ENCODE results near the gene CFL1. TPM values are rescaled to one million over a fixed set of nuclear protein-coding genes. Genes with fewer than 3 reads are reported as not detected.

Gene CFL1
- total and polyA plus RNA-seq, 2 experiments from 2014 or later, result 974 to 2,660 TPM

- no peaks in the 10 kb centered on the region for H3K36me3 ChIP-seq
- no peak overlapping the region for H3K27ac ChIP-seq
- H3K4me1 ChIP-seq (ENCODE audit: low read depth), result peaks cover 3% of the 10 kb centered on the region
- no peaks in the 10 kb centered on the region for H3K9me3 ChIP-seq (ENCODE audit: low read depth)
- no peak for DNase-seq (ENCODE audit: low read depth in 1 of 2, low spot score in 1 of 2)
- no peak overlapping the region for H3K4me3 ChIP-seq
- TF ChIP-seq, protein P1, sequence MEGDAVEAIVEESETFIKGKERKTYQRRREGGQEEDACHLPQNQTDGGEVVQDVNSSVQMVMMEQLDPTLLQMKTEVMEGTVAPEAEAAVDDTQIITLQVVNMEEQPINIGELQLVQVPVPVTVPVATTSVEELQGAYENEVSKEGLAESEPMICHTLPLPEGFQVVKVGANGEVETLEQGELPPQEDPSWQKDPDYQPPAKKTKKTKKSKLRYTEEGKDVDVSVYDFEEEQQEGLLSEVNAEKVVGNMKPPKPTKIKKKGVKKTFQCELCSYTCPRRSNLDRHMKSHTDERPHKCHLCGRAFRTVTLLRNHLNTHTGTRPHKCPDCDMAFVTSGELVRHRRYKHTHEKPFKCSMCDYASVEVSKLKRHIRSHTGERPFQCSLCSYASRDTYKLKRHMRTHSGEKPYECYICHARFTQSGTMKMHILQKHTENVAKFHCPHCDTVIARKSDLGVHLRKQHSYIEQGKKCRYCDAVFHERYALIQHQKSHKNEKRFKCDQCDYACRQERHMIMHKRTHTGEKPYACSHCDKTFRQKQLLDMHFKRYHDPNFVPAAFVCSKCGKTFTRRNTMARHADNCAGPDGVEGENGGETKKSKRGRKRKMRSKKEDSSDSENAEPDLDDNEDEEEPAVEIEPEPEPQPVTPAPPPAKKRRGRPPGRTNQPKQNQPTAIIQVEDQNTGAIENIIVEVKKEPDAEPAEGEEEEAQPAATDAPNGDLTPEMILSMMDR (IDR thresholded peaks at IDR 0.05; ENCODE audit: low read depth, low read length), result no peak
- no peaks in the 10 kb centered on the region for H3K27me3 ChIP-seq
These were observed 51.0 kb downstream of the CFL1 start for GRCh38 chr11:65806979-65807378.

Other genes starting within 250 kb of the CFL1 start
- gene MAP3K11, start 244.0 kb downstream of the CFL1 start, total RNA-seq, result 44.8 and 63.1 TPM in 2 replicates
- gene MAP3K11, start 244.0 kb downstream of the CFL1 start, polyA plus RNA-seq, result 25.9 and 31.2 TPM in 2 replicates
- gene PCNX3, start 242.4 kb downstream of the CFL1 start, total RNA-seq, result 40.9 and 42.7 TPM in 2 replicates
- gene PCNX3, start 242.4 kb downstream of the CFL1 start, polyA plus RNA-seq, result 18.9 and 22.0 TPM in 2 replicates
- gene SIPA1, start 220.1 kb downstream of the CFL1 start, total RNA-seq, result 17.3 and 25.9 TPM in 2 replicates
- 21.6 and 33.7 TPM in 2 replicates for gene SIPA1, start 220.1 kb downstream of the CFL1 start, polyA plus RNA-seq
- 39.8 and 51.9 TPM in 2 replicates for gene RELA, start 195.3 kb downstream of the CFL1 start, total RNA-seq
- 46.2 and 46.5 TPM in 2 replicates for gene RELA, start 195.3 kb downstream of the CFL1 start, polyA plus RNA-seq
- 51.2 and 51.4 TPM in 2 replicates for gene KAT5, start 145.9 kb downstream of the CFL1 start, total RNA-seq
- gene KAT5, start 145.9 kb downstream of the CFL1 start, polyA plus RNA-seq, result 37.7 and 63.7 TPM in 2 replicates
- 83.7 and 108 TPM in 2 replicates for gene RNASEH2C, start 137.4 kb downstream of the CFL1 start, total RNA-seq
- 71.5 and 84.4 TPM in 2 replicates for gene RNASEH2C, start 137.4 kb downstream of the CFL1 start, polyA plus RNA-seq
- gene AP5B1, start 77.2 kb downstream of the CFL1 start, total RNA-seq, result 18.1 and 24.3 TPM in 2 replicates
- 13.6 and 18.0 TPM in 2 replicates for gene AP5B1, start 77.2 kb downstream of the CFL1 start, polyA plus RNA-seq
- gene OVOL1, start 71.1 kb downstream of the CFL1 start, total RNA-seq, result 0.15 and 0.60 TPM in 2 replicates
- gene OVOL1, start 71.1 kb downstream of the CFL1 start, polyA plus RNA-seq, result 0.35 TPM in 1 of 2 replicates, not detected in the other
- 5.9 and 6.0 TPM in 2 replicates for gene SNX32, start 24.2 kb downstream of the CFL1 start, total RNA-seq
- gene SNX32, start 24.2 kb downstream of the CFL1 start, polyA plus RNA-seq, result 13.2 and 21.4 TPM in 2 replicates
- gene MUS81, start 2.3 kb upstream of the CFL1 start, total RNA-seq, result 74.3 and 88.9 TPM in 2 replicates
- gene MUS81, start 2.3 kb upstream of the CFL1 start, polyA plus RNA-seq, result 80.3 and 82.7 TPM in 2 replicates
- gene EFEMP2, start 14.6 kb upstream of the CFL1 start, total RNA-seq, result 138 and 161 TPM in 2 replicates
- 216 and 267 TPM in 2 replicates for gene EFEMP2, start 14.6 kb upstream of the CFL1 start, polyA plus RNA-seq
- not detected in 2 replicates for gene CTSW, start 21.7 kb upstream of the CFL1 start, total RNA-seq
- 0.60 TPM in 1 of 2 replicates, not detected in the other for gene CTSW, start 21.7 kb upstream of the CFL1 start, polyA plus RNA-seq
- 140 and 220 TPM in 2 replicates for gene FIBP, start 30.3 kb upstream of the CFL1 start, total RNA-seq
- gene FIBP, start 30.3 kb upstream of the CFL1 start, polyA plus RNA-seq, result 143 and 199 TPM in 2 replicates
- gene CCDC85B, start 32.5 kb upstream of the CFL1 start, total RNA-seq, result 67.3 and 80.2 TPM in 2 replicates
- gene CCDC85B, start 32.5 kb upstream of the CFL1 start, polyA plus RNA-seq, result 83.4 and 96.5 TPM in 2 replicates
- 0.21 TPM in 1 of 2 replicates, not detected in the other for gene FOSL1, start 42.2 kb upstream of the CFL1 start, total RNA-seq
- gene FOSL1, start 42.2 kb upstream of the CFL1 start, polyA plus RNA-seq, result 0.60 TPM in 1 of 2 replicates, not detected in the other
- gene C11orf68, start 60.9 kb upstream of the CFL1 start, total RNA-seq, result 34.7 and 39.5 TPM in 2 replicates
- 73.1 and 86.5 TPM in 2 replicates for gene C11orf68, start 60.9 kb upstream of the CFL1 start, polyA plus RNA-seq
- 257 and 264 TPM in 2 replicates for gene DRAP1, start 61.2 kb upstream of the CFL1 start, total RNA-seq
- 230 and 288 TPM in 2 replicates for gene DRAP1, start 61.2 kb upstream of the CFL1 start, polyA plus RNA-seq
- 1.0 TPM in 1 of 2 replicates, not detected in the other for gene TSGA10IP, start 87.3 kb upstream of the CFL1 start, total RNA-seq
- 0.25 and 1.1 TPM in 2 replicates for gene TSGA10IP, start 87.3 kb upstream of the CFL1 start, polyA plus RNA-seq
- gene SART1, start 103.6 kb upstream of the CFL1 start, total RNA-seq, result 55.7 and 74.7 TPM in 2 replicates
- 51.6 and 59.4 TPM in 2 replicates for gene SART1, start 103.6 kb upstream of the CFL1 start, polyA plus RNA-seq
- 28.6 and 36.8 TPM in 2 replicates for gene EIF1AD, start 144.0 kb upstream of the CFL1 start, total RNA-seq
- gene EIF1AD, start 144.0 kb upstream of the CFL1 start, polyA plus RNA-seq, result 24.6 and 30.8 TPM in 2 replicates
- 72.2 and 77.0 TPM in 2 replicates for gene BANF1, start 144.3 kb upstream of the CFL1 start, total RNA-seq
- 441 and 496 TPM in 2 replicates for gene BANF1, start 144.3 kb upstream of the CFL1 start, polyA plus RNA-seq
- gene CST6, start 153.8 kb upstream of the CFL1 start, total RNA-seq, result not detected in 2 replicates
- gene CST6, start 153.8 kb upstream of the CFL1 start, polyA plus RNA-seq, result not detected in 2 replicates
- not detected in 2 replicates for gene CATSPER1, start 168.3 kb upstream of the CFL1 start, total RNA-seq
- gene CATSPER1, start 168.3 kb upstream of the CFL1 start, polyA plus RNA-seq, result not detected in 2 replicates
- gene GAL3ST3, start 191.0 kb upstream of the CFL1 start, total RNA-seq, result 25.5 and 38.6 TPM in 2 replicates
- gene GAL3ST3, start 191.0 kb upstream of the CFL1 start, polyA plus RNA-seq, result 14.8 and 22.3 TPM in 2 replicates
- gene SF3B2, start 194.2 kb upstream of the CFL1 start, total RNA-seq, result 196 and 210 TPM in 2 replicates
- 184 and 189 TPM in 2 replicates for gene SF3B2, start 194.2 kb upstream of the CFL1 start, polyA plus RNA-seq
- 62.1 and 62.6 TPM in 2 replicates for gene PACS1, start 212.1 kb upstream of the CFL1 start, total RNA-seq
- 61.6 and 97.8 TPM in 2 replicates for gene PACS1, start 212.1 kb upstream of the CFL1 start, polyA plus RNA-seq

Measured in cardiac muscle cell (in vitro differentiated cells and primary cell).